ENCODE measurements around the gene FAM89A. TPM values are rescaled to one million over a fixed set of nuclear protein-coding genes. Genes with fewer than 3 reads are reported as not detected.
A peak's percentile ranks its signal among the peaks of the same experiment; 100 is the strongest.

FAM89A gene
- total RNA-seq, 3 donors from 2014 or later (not counting 1 experiment from before 2014, with no cell fraction given): 1.4 to 2.5 (median 2.0) TPM

GRCh38 chr1:231020139-231020601, 19.9 kb downstream of the FAM89A start:
- no peak for TF ChIP-seq CTCF (IDR thresholded peaks at IDR 0.05)
- Mint-ChIP-seq H3K9me3 (no peaks in the 10 kb centered on the region), H3K27me3 (ENCODE audit: low read depth in 2 of 2) (no peaks in the 10 kb centered on the region), H3K4me3 (peak overlapping the region; percentile 25), H3K4me1 (peaks cover 0 to 8% of the 10 kb centered on the region in 2 donors), H3K27ac (peak overlapping the region in 1 of 2 donors; percentile 49), H3K36me3 (no peaks in the 10 kb centered on the region)
- no peaks in the 10 kb centered on the region for H3K9me3 ChIP-seq (ENCODE audit: control insufficient read depth, insufficient read depth, low read length)
- H3K4me3 ChIP-seq (ENCODE audit: low read length): no peak overlapping the region
- intact Hi-C loops (cut with micrococcal nuclease): no loop called here
- WGBS (ENCODE audit: insufficient coverage): 72% methylated on average over 14 of the region's 14 CpGs
- H3K4me1 ChIP-seq (ENCODE audit: control insufficient read depth, insufficient read depth, low read length): peaks cover 4% of the 10 kb centered on the region
- no peak for DNase-seq
- no peaks in the 10 kb centered on the region for H3K27me3 ChIP-seq (ENCODE audit: control insufficient read depth, insufficient read depth, low read length)
- H3K36me3 ChIP-seq (ENCODE audit: control insufficient read depth, insufficient read depth, low read length): no peaks in the 10 kb centered on the region
- no peak overlapping the region for H3K27ac ChIP-seq (ENCODE audit: low read length)
- ATAC-seq: peak in 2 of 3 donors; percentile 36 to 63

GRCh38 chr1:231019711-231020110, 20.3 kb downstream of the FAM89A start:
- Histone ChIP-seq H3K27ac (ENCODE audit: low read length) (no peak overlapping the region), H3K36me3 (ENCODE audit: control insufficient read depth, insufficient read depth, low read length) (no peaks in the 10 kb centered on the region), H3K9me3 (ENCODE audit: control insufficient read depth, insufficient read depth, low read length) (no peaks in the 10 kb centered on the region), H3K4me1 (ENCODE audit: control insufficient read depth, insufficient read depth, low read length) (peaks cover 4% of the 10 kb centered on the region), H3K27me3 (ENCODE audit: control insufficient read depth, insufficient read depth, low read length) (no peaks in the 10 kb centered on the region), H3K4me3 (ENCODE audit: low read length) (no peak overlapping the region)
- Mint-ChIP-seq H3K9me3 (no peaks in the 10 kb centered on the region), H3K27me3 (ENCODE audit: low read depth in 2 of 2) (no peaks in the 10 kb centered on the region), H3K27ac (no peak overlapping the region), H3K36me3 (no peaks in the 10 kb centered on the region), H3K4me1 (peaks cover 0 to 8% of the 10 kb centered on the region in 2 donors), H3K4me3 (no peak overlapping the region)
- no peak for TF ChIP-seq CTCF (IDR thresholded peaks at IDR 0.05)
- WGBS (ENCODE audit: insufficient coverage): 93% methylated on average over 14 of the region's 14 CpGs
- DNase-seq (no peak), ATAC-seq (no peak)
- intact Hi-C loops (cut with micrococcal nuclease): no loop called here

- no peak for ATAC-seq
- Mint-ChIP-seq H3K27me3 (ENCODE audit: low read depth in 2 of 2) (no peaks in the 10 kb centered on the region), H3K9me3 (no peaks in the 10 kb centered on the region), H3K4me3 (no peak overlapping the region), H3K27ac (no peak overlapping the region), H3K36me3 (no peaks in the 10 kb centered on the region), H3K4me1 (peaks cover 0 to 8% of the 10 kb centered on the region in 2 donors)
- no peak for DNase-seq
- H3K27me3 ChIP-seq (ENCODE audit: control insufficient read depth, insufficient read depth, low read length): no peaks in the 10 kb centered on the region
- TF ChIP-seq CTCF (IDR thresholded peaks at IDR 0.05): no peak
- peaks cover 4% of the 10 kb centered on the region for H3K4me1 ChIP-seq (ENCODE audit: control insufficient read depth, insufficient read depth, low read length)
- no peak overlapping the region for H3K27ac ChIP-seq (ENCODE audit: low read length)
- H3K36me3 ChIP-seq (ENCODE audit: control insufficient read depth, insufficient read depth, low read length): no peaks in the 10 kb centered on the region
- H3K9me3 ChIP-seq (ENCODE audit: control insufficient read depth, insufficient read depth, low read length): no peaks in the 10 kb centered on the region
- intact Hi-C loops (cut with micrococcal nuclease): no loop called here
- 89% methylated on average over 5 of the region's 5 CpGs for WGBS (ENCODE audit: insufficient coverage)
- H3K4me3 ChIP-seq (ENCODE audit: low read length): no peak overlapping the region
These were observed 23.1 kb downstream of the FAM89A start for GRCh38 chr1:231016966-231017365.

GRCh38 chr1:231016234-231016633, 23.8 kb downstream of the FAM89A start:
- Mint-ChIP-seq H3K9me3 (no peaks in the 10 kb centered on the region), H3K27me3 (ENCODE audit: low read depth in 2 of 2) (no peaks in the 10 kb centered on the region), H3K4me1 (peaks cover 0 to 8% of the 10 kb centered on the region in 2 donors), H3K4me3 (no peak overlapping the region), H3K36me3 (no peaks in the 10 kb centered on the region), H3K27ac (no peak overlapping the region)
- DNase-seq (no peak), ATAC-seq (no peak)
- H3K9me3 ChIP-seq (ENCODE audit: control insufficient read depth, insufficient read depth, low read length): no peaks in the 10 kb centered on the region
- no peaks in the 10 kb centered on the region for H3K36me3 ChIP-seq (ENCODE audit: control insufficient read depth, insufficient read depth, low read length)
- 96% methylated on average over 4 of the region's 6 CpGs for WGBS (ENCODE audit: insufficient coverage)
- H3K27me3 ChIP-seq (ENCODE audit: control insufficient read depth, insufficient read depth, low read length): no peaks in the 10 kb centered on the region
- H3K27ac ChIP-seq (ENCODE audit: low read length): no peak overlapping the region
- H3K4me1 ChIP-seq (ENCODE audit: control insufficient read depth, insufficient read depth, low read length): peaks cover 4% of the 10 kb centered on the region
- H3K4me3 ChIP-seq (ENCODE audit: low read length): no peak overlapping the region
- intact Hi-C loops (cut with micrococcal nuclease): no loop called here
- no peak for TF ChIP-seq CTCF (IDR thresholded peaks at IDR 0.05)
